Epithelial cell of esophagus (primary cell): ENCODE data around the gene METTL22.

Source experiments
- DNase-seq: peaks from one replicate; pipeline ENCODE4 v3.0.0; 2010; ENCODE audit warnings: low read depth
- H3K4me3 ChIP-seq: 2 replicates; pipeline ENCODE4 v1.5.1; 2011; ENCODE audit warnings: mild to moderate bottlenecking, low read length, control low read depth
- TF ChIP-seq, protein P1 (sequence below): IDR thresholded peaks from 2 replicates; pipeline ENCODE4 v1.5.1; 2011; ENCODE audit warnings: low read depth, mild to moderate bottlenecking, low read length, control low read depth, inconsistent platforms; ENCODE audit not compliant: insufficient read depth; ENCODE audit errors: missing control alignments

The METTL22 gene

GRCh38 chr16:8611886-8612600 is 9.5 kb upstream of the METTL22 start:
- no peak for DNase-seq
- no peak overlapping the region for H3K4me3 ChIP-seq
- TF ChIP-seq, protein P1, sequence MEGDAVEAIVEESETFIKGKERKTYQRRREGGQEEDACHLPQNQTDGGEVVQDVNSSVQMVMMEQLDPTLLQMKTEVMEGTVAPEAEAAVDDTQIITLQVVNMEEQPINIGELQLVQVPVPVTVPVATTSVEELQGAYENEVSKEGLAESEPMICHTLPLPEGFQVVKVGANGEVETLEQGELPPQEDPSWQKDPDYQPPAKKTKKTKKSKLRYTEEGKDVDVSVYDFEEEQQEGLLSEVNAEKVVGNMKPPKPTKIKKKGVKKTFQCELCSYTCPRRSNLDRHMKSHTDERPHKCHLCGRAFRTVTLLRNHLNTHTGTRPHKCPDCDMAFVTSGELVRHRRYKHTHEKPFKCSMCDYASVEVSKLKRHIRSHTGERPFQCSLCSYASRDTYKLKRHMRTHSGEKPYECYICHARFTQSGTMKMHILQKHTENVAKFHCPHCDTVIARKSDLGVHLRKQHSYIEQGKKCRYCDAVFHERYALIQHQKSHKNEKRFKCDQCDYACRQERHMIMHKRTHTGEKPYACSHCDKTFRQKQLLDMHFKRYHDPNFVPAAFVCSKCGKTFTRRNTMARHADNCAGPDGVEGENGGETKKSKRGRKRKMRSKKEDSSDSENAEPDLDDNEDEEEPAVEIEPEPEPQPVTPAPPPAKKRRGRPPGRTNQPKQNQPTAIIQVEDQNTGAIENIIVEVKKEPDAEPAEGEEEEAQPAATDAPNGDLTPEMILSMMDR, result no peak

DNA sequence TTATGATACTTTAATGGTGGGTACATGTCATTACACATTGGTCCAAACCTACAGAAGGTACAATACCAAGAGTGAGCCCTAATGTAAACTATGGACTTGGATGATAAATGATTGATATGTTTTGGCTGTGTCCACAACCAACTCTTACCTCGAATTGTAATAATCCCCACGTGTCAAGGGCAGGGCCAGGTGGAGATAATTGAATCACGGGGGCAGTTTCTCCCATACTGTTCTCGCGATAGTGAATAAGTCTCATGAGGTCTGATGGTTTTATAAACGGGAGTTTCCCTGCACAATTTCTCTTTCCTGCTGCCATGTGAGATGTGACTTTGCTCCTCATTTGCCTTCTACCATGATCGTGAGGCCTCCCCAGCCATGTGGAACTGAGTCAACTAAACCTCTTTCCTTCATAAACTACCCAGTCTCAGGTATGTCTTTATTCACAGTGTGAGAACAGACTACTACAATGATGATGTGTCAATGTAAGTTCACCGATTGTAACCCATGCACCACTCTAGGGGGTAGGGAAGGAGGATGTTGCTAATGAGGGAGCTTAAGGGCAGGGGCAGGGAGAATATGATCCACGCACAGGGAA is 7.0 kb upstream of the METTL22 start:
- TF ChIP-seq, protein P1, result no peak
- H3K4me3 ChIP-seq, result no peak overlapping the region
- no peak for DNase-seq

DNA sequence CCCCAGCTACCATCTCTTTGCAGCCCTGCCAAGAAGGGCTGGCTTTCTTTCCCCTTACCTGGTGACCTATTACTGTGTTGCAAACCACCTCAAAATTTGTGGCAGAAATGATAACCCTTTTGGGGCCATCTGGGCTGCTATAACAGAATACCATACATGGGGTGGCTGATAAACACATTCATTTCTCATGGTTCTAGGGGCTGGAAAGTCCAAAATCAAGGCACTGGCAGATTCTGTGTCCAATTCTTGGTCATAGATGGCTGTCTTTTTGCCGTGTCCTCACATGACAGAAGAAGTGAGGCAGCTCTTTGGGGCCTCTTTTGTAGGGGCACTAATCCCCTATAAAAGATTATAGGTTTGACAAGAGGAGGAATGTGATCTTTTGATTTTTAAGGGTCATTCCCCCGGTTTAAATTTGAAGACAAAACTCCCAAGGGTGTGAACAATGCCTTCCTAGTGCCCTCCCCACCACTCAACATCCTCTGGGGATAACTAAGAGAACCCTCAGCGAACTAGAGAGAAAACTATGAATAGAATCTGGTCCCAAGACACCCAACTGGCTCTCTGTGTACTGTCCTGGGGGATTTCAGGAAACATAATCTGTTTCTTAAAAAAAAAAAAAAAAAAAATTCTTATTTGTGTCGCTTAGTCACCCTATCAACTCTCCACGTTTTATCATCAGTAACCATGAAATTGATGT is 1.7 kb upstream of the METTL22 start:
- TF ChIP-seq, protein P1, result no peak
- no peak overlapping the region for H3K4me3 ChIP-seq

DNA sequence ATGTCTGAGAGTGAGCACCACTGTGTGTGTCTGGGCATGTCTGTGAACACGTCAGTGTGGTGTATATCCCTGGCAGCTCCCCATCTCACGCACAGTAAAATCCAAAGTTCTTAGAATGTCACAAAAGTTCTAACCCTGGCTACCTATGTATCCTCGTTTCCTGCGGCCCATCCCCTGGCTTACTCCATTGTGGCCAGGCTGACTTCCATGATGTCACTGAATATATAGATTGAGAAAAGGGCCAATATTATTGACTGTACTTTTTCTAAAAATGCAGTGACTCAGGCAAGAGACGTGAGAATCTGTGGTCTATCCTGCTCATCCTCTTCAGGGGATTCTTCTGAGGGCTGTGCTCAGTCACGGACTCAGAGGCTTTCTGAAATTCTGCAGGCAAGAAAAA is 963 bp upstream of the METTL22 start:
- TF ChIP-seq, protein P1, result no peak
- H3K4me3 ChIP-seq, result no peak overlapping the region
- peak; percentile 87 for DNase-seq

More for the DNA sequence above, 1.7 kb upstream of the METTL22 start:
- no peak for DNase-seq

- DNase-seq, result no peak
- TF ChIP-seq, protein P1, result no peak
- peak overlapping the region; percentile 96 for H3K4me3 ChIP-seq
Measured at GRCh38 chr16:8621222-8621571, 301 bp upstream of the METTL22 start.

DNA sequence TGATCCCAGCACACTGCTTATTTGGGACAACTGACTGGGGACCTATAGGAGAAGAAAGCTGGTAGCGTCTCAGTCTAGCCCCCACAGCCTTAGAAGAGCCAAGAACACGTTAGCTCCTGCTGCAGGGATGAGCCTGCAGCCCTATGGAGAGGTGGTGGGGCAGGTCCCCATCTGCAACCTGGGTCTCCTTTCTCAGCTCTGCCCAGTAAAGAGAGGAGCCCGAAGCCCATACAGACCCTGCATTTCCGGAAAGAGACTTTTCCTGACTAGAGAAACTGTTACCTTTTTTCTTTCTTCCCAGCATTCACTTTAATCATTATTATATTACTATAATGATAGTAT is 788 bp downstream of the METTL22 start:
- DNase-seq, result no peak
- peak overlapping the region; percentile 96 for H3K4me3 ChIP-seq
- TF ChIP-seq, protein P1, result no peak

DNA sequence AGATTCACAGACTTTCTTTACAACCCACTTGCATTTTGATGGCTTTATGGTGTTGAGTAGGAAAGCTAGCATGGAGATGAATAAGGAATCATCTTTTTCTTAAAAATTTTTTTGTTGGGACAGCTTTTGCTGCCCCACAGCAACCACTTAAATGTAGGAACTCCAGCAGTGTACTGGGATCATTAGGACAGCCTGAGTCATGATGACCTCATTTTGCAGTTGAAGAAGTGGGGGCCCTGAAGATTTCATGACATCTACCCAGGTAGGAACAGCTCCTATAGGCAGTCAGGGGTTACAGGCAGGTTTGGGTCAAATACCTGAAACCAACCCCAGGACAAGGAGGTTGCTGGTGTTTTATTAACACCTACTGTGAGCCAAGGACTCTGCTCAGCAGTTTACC is 2.1 kb downstream of the METTL22 start:
- no peak overlapping the region for H3K4me3 ChIP-seq
- DNase-seq, result peak; percentile 56
- TF ChIP-seq, protein P1, result no peak
